ENCODE data around the gene SH3GL3. TPM values are rescaled to one million over a fixed set of nuclear protein-coding genes. Genes with fewer than 3 reads are reported as not detected.

The SH3GL3 gene
- total RNA-seq, 1 donor from 2014 or later, result not detected

DNA sequence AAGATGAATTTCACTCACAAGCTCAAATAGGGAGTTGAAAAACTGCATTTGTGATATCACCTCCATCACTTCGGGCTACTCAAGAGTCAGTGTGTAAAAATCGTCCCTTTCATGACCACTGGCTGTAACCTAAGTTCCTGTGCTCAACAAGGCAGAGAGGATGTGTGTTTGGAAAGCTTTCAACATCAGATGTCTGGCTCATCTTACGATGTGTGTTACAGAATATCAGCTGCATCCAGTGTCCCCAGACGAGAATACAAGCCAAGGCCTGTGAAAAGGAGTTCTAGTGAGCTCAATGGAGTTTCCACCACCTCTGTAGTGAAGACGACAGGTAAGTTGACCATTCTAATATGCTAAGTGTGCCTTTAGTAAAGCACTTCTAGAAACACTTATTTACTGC lies 141.3 kb downstream of the SH3GL3 start:
- Histone ChIP-seq H3K4me1 (peaks cover 5% of the 10 kb centered on the region), H3K9me3 (replicated peaks) (no peaks in the 10 kb centered on the region), H3K4me3 (no peak overlapping the region), H3K27ac (replicated peaks) (no peak overlapping the region), H3K36me3 (no peaks in the 10 kb centered on the region), H3K27me3 (ENCODE audit: low read depth) (no peaks in the 10 kb centered on the region)
- intact Hi-C loops (cut with micrococcal nuclease), result no loop called here
- DNase-seq, result no peak
- TF ChIP-seq, protein P1, sequence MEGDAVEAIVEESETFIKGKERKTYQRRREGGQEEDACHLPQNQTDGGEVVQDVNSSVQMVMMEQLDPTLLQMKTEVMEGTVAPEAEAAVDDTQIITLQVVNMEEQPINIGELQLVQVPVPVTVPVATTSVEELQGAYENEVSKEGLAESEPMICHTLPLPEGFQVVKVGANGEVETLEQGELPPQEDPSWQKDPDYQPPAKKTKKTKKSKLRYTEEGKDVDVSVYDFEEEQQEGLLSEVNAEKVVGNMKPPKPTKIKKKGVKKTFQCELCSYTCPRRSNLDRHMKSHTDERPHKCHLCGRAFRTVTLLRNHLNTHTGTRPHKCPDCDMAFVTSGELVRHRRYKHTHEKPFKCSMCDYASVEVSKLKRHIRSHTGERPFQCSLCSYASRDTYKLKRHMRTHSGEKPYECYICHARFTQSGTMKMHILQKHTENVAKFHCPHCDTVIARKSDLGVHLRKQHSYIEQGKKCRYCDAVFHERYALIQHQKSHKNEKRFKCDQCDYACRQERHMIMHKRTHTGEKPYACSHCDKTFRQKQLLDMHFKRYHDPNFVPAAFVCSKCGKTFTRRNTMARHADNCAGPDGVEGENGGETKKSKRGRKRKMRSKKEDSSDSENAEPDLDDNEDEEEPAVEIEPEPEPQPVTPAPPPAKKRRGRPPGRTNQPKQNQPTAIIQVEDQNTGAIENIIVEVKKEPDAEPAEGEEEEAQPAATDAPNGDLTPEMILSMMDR (IDR thresholded peaks at IDR 0.05; ENCODE audit: borderline replicate concordance), result no peak

DNA sequence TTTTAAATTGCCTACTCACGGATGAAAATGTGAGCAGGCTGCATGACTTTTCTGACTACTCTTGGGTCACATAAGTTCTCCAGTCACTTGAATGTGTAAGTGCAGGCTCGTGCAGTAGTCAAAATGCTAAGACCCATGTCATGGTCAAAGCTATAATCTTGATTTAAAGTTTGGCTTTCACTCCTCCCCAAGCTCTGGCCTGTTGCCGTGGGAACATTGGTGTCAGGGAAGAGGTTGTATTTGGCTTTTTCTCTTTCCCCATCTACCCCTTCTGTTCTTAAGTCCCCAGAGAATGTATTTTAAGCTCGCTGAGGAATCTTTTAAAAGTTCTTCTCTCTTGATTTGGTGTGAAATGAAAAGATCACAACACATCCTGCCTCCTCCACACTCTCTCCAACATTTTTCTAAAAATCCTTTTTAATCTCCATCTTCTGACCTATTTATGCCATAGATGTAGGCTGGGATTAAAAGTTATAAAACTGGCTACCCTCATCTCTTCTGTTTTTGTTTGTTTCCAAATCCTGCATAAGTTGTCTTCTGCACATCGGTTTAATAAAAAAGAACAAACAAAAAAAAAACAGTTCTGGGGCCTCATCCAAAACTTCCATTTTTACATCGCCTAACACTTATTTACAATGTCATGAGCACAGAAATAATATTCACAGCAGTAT lies 145.4 kb downstream of the SH3GL3 start:
- Histone ChIP-seq H3K36me3 (no peaks in the 10 kb centered on the region), H3K27ac (replicated peaks) (no peak overlapping the region), H3K9me3 (replicated peaks) (no peaks in the 10 kb centered on the region), H3K4me1 (peaks cover 5% of the 10 kb centered on the region), H3K27me3 (ENCODE audit: low read depth) (peaks cover under 1% of the 10 kb centered on the region), H3K4me3 (no peak overlapping the region)
- TF ChIP-seq, protein P1 (IDR thresholded peaks at IDR 0.05; ENCODE audit: borderline replicate concordance), result no peak
- intact Hi-C loops (cut with micrococcal nuclease), result no loop called here
- DNase-seq, result no peak

DNA sequence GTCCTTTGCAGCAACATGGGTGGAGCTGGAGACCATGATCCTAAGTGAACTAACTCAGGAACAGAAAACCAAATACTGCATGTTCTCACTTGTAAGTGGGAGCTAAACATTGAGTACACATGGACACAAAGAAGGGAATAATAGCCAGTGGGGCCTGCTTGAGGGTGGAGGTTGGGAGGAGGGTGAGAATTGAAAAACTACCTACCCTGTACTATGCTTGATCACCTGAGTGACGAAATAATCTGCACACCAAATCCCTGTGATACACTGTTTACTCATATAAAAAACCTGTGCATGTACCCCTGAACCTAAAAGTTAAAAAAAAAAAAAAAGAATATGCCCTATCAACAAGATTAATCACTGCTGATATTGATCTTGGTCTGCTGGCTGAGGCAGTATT lies 148.1 kb downstream of the SH3GL3 start:
- H3K4me1 ChIP-seq, result peaks cover 5% of the 10 kb centered on the region
- H3K9me3 ChIP-seq (replicated peaks), result peaks cover 11% of the 10 kb centered on the region
- TF ChIP-seq, protein P1 (IDR thresholded peaks at IDR 0.05; ENCODE audit: borderline replicate concordance), result no peak
- intact Hi-C loops (cut with micrococcal nuclease), result no loop called here
- peaks cover 6% of the 10 kb centered on the region for H3K27me3 ChIP-seq (ENCODE audit: low read depth)
- no peaks in the 10 kb centered on the region for H3K36me3 ChIP-seq
- no peak for DNase-seq
- H3K27ac ChIP-seq (replicated peaks), result no peak overlapping the region
- no peak overlapping the region for H3K4me3 ChIP-seq

DNA sequence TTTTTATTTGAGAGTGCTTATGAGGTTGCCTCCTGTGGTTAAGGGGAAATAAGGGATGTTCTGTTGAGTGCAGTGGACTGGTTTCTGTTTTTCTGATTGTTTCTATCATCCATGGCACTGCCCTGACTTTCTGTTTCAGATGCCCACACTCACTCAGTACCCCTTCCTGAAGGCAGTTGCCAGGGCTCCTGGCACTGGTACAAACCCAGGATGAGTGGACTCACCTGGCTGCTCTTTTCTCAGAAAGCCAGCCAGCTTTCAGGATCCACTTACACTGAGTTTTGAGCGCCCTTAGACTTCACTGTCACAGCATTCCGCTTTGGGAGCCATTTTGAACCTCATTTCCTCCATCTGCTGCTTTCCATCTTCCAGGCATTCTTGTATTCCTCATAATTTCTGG lies 150.9 kb downstream of the SH3GL3 start:
- Histone ChIP-seq H3K27ac (replicated peaks) (no peak overlapping the region), H3K4me3 (no peak overlapping the region), H3K27me3 (ENCODE audit: low read depth) (peaks cover 6% of the 10 kb centered on the region), H3K4me1 (peaks cover under 1% of the 10 kb centered on the region), H3K9me3 (replicated peaks) (peaks cover 23% of the 10 kb centered on the region), H3K36me3 (no peaks in the 10 kb centered on the region)
- intact Hi-C loops (cut with micrococcal nuclease), result no loop called here
- TF ChIP-seq, protein P1 (IDR thresholded peaks at IDR 0.05; ENCODE audit: borderline replicate concordance), result no peak
- DNase-seq, result no peak

DNA sequence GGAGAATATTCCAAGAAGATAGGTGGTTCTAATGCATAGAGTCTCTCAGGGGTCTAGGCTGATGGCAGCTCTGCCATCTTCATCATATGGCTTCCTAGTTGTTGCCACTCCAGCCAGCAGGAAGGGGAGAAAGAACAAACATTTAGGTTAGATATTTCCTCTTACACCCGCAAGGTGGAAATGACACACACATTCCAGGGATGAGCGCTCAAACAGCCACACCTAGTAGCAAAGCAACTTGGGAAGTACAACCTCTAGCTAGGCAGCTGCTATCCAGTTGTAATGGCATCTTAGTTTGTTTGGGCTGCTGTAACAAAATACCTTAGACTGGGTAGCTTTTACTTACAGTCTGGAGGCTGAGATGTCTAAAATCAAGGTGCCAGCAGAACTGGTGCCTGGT lies 154.9 kb downstream of the SH3GL3 start:
- Histone ChIP-seq H3K27ac (replicated peaks) (no peak overlapping the region), H3K36me3 (no peaks in the 10 kb centered on the region), H3K9me3 (replicated peaks) (peaks cover 23% of the 10 kb centered on the region), H3K4me1 (no peaks in the 10 kb centered on the region), H3K27me3 (ENCODE audit: low read depth) (peaks cover 12% of the 10 kb centered on the region), H3K4me3 (no peak overlapping the region)
- TF ChIP-seq, protein P1 (IDR thresholded peaks at IDR 0.05; ENCODE audit: borderline replicate concordance), result no peak
- DNase-seq, result no peak
- intact Hi-C loops (cut with micrococcal nuclease), result no loop called here

Data from left ventricle myocardium inferior (tissue), 1 donor.